IMR-90 (cell line): ENCODE data around the gene ST6GAL2. TPM values are rescaled to one million over a fixed set of nuclear protein-coding genes. Genes with fewer than 3 reads are reported as not detected.

Experiments used
- ATAC-seq: fragments of 200-7000 bp; cut with Tn5 transposase; 2 replicates; pipeline ENCODE4 v1.9.1; 2020; ENCODE audit warnings: low read depth, mild to moderate bottlenecking, moderate library complexity
- BruUV-seq: library from RNA; stranded (reverse); fragments of 400-500 nt; replicated peaks from 2 replicates; lab custom pipeline; 2021; lab: Mats Ljungman, UMichigan
- CTCF ChIA-PET: fragments of 300-600 bp; formaldehyde crosslinking; extraction: SDS; loops from one replicate; lab custom pipeline; 2021; ENCODE audit warnings: antibody characterized with exemption; lab: Yijun Ruan, JAX
- POLR2A ChIA-PET: fragments of 300-600 bp; sonication (Branson Sonifier 250); formaldehyde crosslinking; loops from one replicate; lab custom pipeline; 2022; ENCODE audit warnings: antibody characterized with exemption; ENCODE audit not compliant: unreplicated experiment; lab: Charles Lee
- DNase-seq: peaks from one replicate; pipeline ENCODE4 v3.0.0; 2013
- H2AFZ ChIP-seq: replicated peaks from 2 replicates; pipeline ENCODE3; 2013; ENCODE audit warnings: low read length, mild to moderate bottlenecking; ENCODE audit not compliant: poor library complexity
- H2AK5ac ChIP-seq: 2 replicates; pipeline ENCODE4 v1.6.1; 2013; ENCODE audit warnings: low read depth, low read length, inconsistent platforms
- H2AK9ac ChIP-seq: replicated peaks from 2 replicates; pipeline ENCODE3; 2013; ENCODE audit warnings: mild to moderate bottlenecking, low read depth, low read length, moderate library complexity; ENCODE audit not compliant: poor library complexity
- H2BK120ac ChIP-seq: 2 replicates; pipeline ENCODE4 v1.6.1; 2013; ENCODE audit warnings: low read depth, low read length, inconsistent platforms
- H2BK15ac ChIP-seq: 3 replicates; pipeline ENCODE4 v1.6.1; 2013; ENCODE audit warnings: low read depth, low read length, inconsistent platforms
- H2BK20ac ChIP-seq: 2 replicates; pipeline ENCODE4 v1.6.1; 2013; ENCODE audit warnings: low read depth, mild to moderate bottlenecking, inconsistent platforms, low read length, moderate library complexity
- H2BK5ac ChIP-seq: 2 replicates; pipeline ENCODE4 v1.6.1; 2013; ENCODE audit warnings: mild to moderate bottlenecking, low read depth, low read length, inconsistent platforms; ENCODE audit not compliant: poor library complexity, severe bottlenecking
- H3K14ac ChIP-seq: replicated peaks from 2 replicates; pipeline ENCODE4 v1.6.1; 2013; ENCODE audit warnings: low read depth, low read length, inconsistent platforms
- H3K18ac ChIP-seq: 2 replicates; pipeline ENCODE4 v1.6.1; 2013; ENCODE audit warnings: low read depth, low read length, control low read depth
- H3K23ac ChIP-seq: 2 replicates; pipeline ENCODE4 v1.6.1; 2013; ENCODE audit warnings: low read depth, low read length, inconsistent platforms
- H3K27ac ChIP-seq: 2 replicates; pipeline ENCODE4 v1.5.1; 2013; ENCODE audit warnings: mild to moderate bottlenecking, control low read depth, low read length; ENCODE audit not compliant: insufficient read depth
- H3K27me3 ChIP-seq: 2 replicates; pipeline ENCODE4 v1.6.1; 2013; ENCODE audit warnings: low read length; ENCODE audit not compliant: control insufficient read depth, insufficient read depth
- H3K36me3 ChIP-seq: 2 replicates; pipeline ENCODE4 v1.6.1; 2013; ENCODE audit warnings: low read length, mixed read lengths; ENCODE audit not compliant: control insufficient read depth, insufficient read depth
- H3K4ac ChIP-seq: 2 replicates; pipeline ENCODE4 v1.6.1; 2013; ENCODE audit warnings: low read depth, low read length, inconsistent platforms
- H3K4me1 ChIP-seq: 2 replicates; pipeline ENCODE4 v1.6.1; 2013; ENCODE audit warnings: low read length, mixed read lengths; ENCODE audit not compliant: control insufficient read depth, insufficient read depth
- H3K4me2 ChIP-seq: 2 replicates; pipeline ENCODE4 v1.6.1; 2013; ENCODE audit warnings: low read depth, mild to moderate bottlenecking, control low read depth, low read length, moderate library complexity
- H3K4me3 ChIP-seq: 2 replicates; pipeline ENCODE4 v1.5.1; 2013; ENCODE audit warnings: low read depth, mild to moderate bottlenecking, control low read depth, low read length, moderate library complexity; ENCODE audit not compliant: insufficient read depth
- H3K56ac ChIP-seq: 2 replicates; pipeline ENCODE4 v1.6.1; 2013; ENCODE audit warnings: low read length, inconsistent platforms; ENCODE audit not compliant: insufficient read depth; ENCODE audit errors: extremely low read depth
- H3K79me1 ChIP-seq, 2 experiments: 2 replicates each; pipeline ENCODE4 v1.6.1; 2013; ENCODE audit warnings: low read length in 2 of 2, inconsistent platforms in 1 of 2, low read depth in 1 of 2
- H3K9ac ChIP-seq: 2 replicates; pipeline ENCODE4 v1.6.1; 2013; ENCODE audit warnings: low read depth, low read length, control low read depth
- H3K9me1 ChIP-seq: 2 replicates; pipeline ENCODE4 v1.6.1; 2013; ENCODE audit warnings: low read length, inconsistent platforms; ENCODE audit not compliant: insufficient read depth
- H3K9me3 ChIP-seq: 2 replicates; pipeline ENCODE4 v1.6.1; 2013; ENCODE audit warnings: low read length; ENCODE audit not compliant: control insufficient read depth, insufficient read depth
- H4K20me1 ChIP-seq: 2 replicates; pipeline ENCODE4 v1.6.1; 2013; ENCODE audit warnings: low read length, inconsistent platforms; ENCODE audit not compliant: insufficient read depth
- H4K5ac ChIP-seq: 2 replicates; pipeline ENCODE4 v1.6.1; 2013; ENCODE audit warnings: mild to moderate bottlenecking, low read depth, low read length, control low read depth
- H4K8ac ChIP-seq, 2 experiments: 2 replicates each; pipeline ENCODE4 v1.6.1; 2013; ENCODE audit warnings: low read depth in 2 of 2, low read length in 2 of 2, control low read depth in 1 of 2, inconsistent platforms in 1 of 2
- H4K91ac ChIP-seq: 2 replicates; pipeline ENCODE4 v1.6.1; 2013; ENCODE audit warnings: low read depth, low read length, inconsistent platforms; ENCODE audit not compliant: insufficient read depth
- BHLHE40 ChIP-seq: fragments of 150-350 bp; IDR thresholded peaks from 2 replicates; pipeline ENCODE4 v1.6.1; 2016; ENCODE audit warnings: mild to moderate bottlenecking, low read depth, low read length
- CEBPB ChIP-seq: IDR thresholded peaks from 2 replicates; pipeline ENCODE4 v1.6.1; 2012; ENCODE audit warnings: low read depth, low read length, improper control_type of control experiment
- CHD1 ChIP-seq: IDR thresholded peaks from 2 replicates; pipeline ENCODE4 v1.6.1; 2012; ENCODE audit warnings: low read depth, low read length, improper control_type of control experiment
- ELK1 ChIP-seq: fragments of 150-350 bp; IDR thresholded peaks from 2 replicates; pipeline ENCODE4 v1.6.1; 2016; ENCODE audit warnings: low read depth, mild to moderate bottlenecking, low read length, moderate library complexity, borderline replicate concordance
- FOS ChIP-seq: fragments of 150-350 bp; IDR thresholded peaks from 2 replicates; pipeline ENCODE4 v1.6.1; 2016; ENCODE audit warnings: low read depth, low read length
- MAFK ChIP-seq: IDR thresholded peaks from 2 replicates; pipeline ENCODE4 v1.6.1; 2012; ENCODE audit warnings: low read depth, low read length, improper control_type of control experiment
- MXI1 ChIP-seq: IDR thresholded peaks from 2 replicates; pipeline ENCODE4 v1.6.1; 2012; ENCODE audit warnings: low read depth, mild to moderate bottlenecking, low read length, moderate library complexity, borderline replicate concordance
- NFE2L2 ChIP-seq: fragments of 150-350 bp; IDR thresholded peaks from 2 replicates; pipeline ENCODE4 v1.6.1; 2016; ENCODE audit warnings: low read depth, mild to moderate bottlenecking, low read length
- POLR2A ChIP-seq: IDR thresholded peaks from 2 replicates; pipeline ENCODE4 v1.6.1; 2012; ENCODE audit warnings: mild to moderate bottlenecking, low read depth, low read length
- RAD21 ChIP-seq: IDR thresholded peaks from 2 replicates; pipeline ENCODE4 v1.6.1; 2012; ENCODE audit warnings: low read length, improper control_type of control experiment
- RCOR1 ChIP-seq: IDR thresholded peaks from 2 replicates; pipeline ENCODE4 v1.6.1; 2012; ENCODE audit warnings: mild to moderate bottlenecking, low read length, improper control_type of control experiment; ENCODE audit not compliant: insufficient replicate concordance
- RFX5 ChIP-seq: IDR thresholded peaks from 2 replicates; pipeline ENCODE4 v1.8.0; 2012; ENCODE audit warnings: low read depth, mild to moderate bottlenecking, low read length, moderate library complexity
- USF2 ChIP-seq: fragments of 150-350 bp; IDR thresholded peaks from 2 replicates; pipeline ENCODE4 v1.6.1; 2017; ENCODE audit warnings: mild to moderate bottlenecking, antibody characterized with exemption, low read length, low read depth
- WGBS, 2 experiments: methylation state at CpG; one replicate each; pipeline versions ENCODE4 v1.1.5 to v1.1.7; 2013; ENCODE audit warnings: missing lambda C conversion rate in 2 of 2; ENCODE audit not compliant: insufficient read length in 1 of 2; ENCODE audit errors: extremely low coverage in 2 of 2; 5-methylcytosine and 5-hydroxymethylcytosine counted together
- dilution Hi-C: fragments of 300-500 bp; cut with HindIII; formaldehyde crosslinking; loops from one replicate; pipeline ENCODE4 v1.14.3; 2018; ENCODE audit warnings: low sequenced_read_pairs; ENCODE audit not compliant: unreplicated experiment
- in situ Hi-C: fragments of 300-500 bp; cut with MboI; formaldehyde crosslinking; loops from 3 replicates; pipeline ENCODE4 v1.14.3; 2019; ENCODE audit warnings: low sequenced_read_pairs, inconsistent platforms, mixed read lengths
- intact Hi-C: fragments of 100-400 bp; cut with micrococcal nuclease; formaldehyde crosslinking; loops from 2 replicates; pipeline ENCODE4 v1.10.0; 2022
- polyA plus RNA-seq, 3 experiments: library from polyadenylated mRNA; depleted of rRNA; stranded (reverse); fragments of >200 nt; gene quantifications; 2 replicates each; pipeline ENCODE4 v1.2.3, GENCODE V29; 2012; ENCODE audit warnings: low replicate concordance in 1 of 3
- total RNA-seq: library from RNA; depleted of rRNA; stranded (reverse); fragments of >200 nt; gene quantifications from 2 replicates; pipeline ENCODE4 v1.2.3, GENCODE V29; 2012

ST6GAL2 gene
- total and polyA plus RNA-seq, 2 of the 4 experiments (the other 2 are of a cell fraction) = not detected

GRCh38 chr2:106792671-106793070, 93.3 kb downstream of the ST6GAL2 start:
- Histone ChIP-seq H3K14ac (no peak overlapping the region), H4K5ac (no peak overlapping the region), H4K8ac (no peak overlapping the region), H2BK120ac (no peak overlapping the region), H3K27ac (no peak overlapping the region), H3K9me1 (no peaks in the 10 kb centered on the region), H2BK15ac (no peak overlapping the region), H2AK5ac (no peak overlapping the region), H3K56ac (no peak overlapping the region), H3K79me1 (no peaks in the 10 kb centered on the region), H3K4ac (no peak overlapping the region), H4K20me1 (no peaks in the 10 kb centered on the region), H3K9ac (no peak overlapping the region), H2AK9ac (no peak overlapping the region), H3K36me3 (no peaks in the 10 kb centered on the region), H3K23ac (no peak overlapping the region), H3K4me2 (no peak overlapping the region), H4K91ac (no peak overlapping the region), H3K9me3 (peaks cover 17% of the 10 kb centered on the region), H2BK5ac (no peak overlapping the region), H3K27me3 (no peaks in the 10 kb centered on the region), H3K4me3 (no peak overlapping the region), H3K4me1 (no peaks in the 10 kb centered on the region), H2BK20ac (no peak overlapping the region), H2AFZ (no peak overlapping the region), H3K18ac (no peak overlapping the region)
- dilution Hi-C loops = no loop called here
- POLR2A ChIA-PET = no interaction called here
- no TSS peak for BruUV-seq
- DNase-seq (no peak), ATAC-seq (no peak)
- intact Hi-C loops = no loop called here
- CTCF ChIA-PET = no interaction called here
- in situ Hi-C loops = no loop called here
- TF ChIP-seq CHD1 (no peak), NFE2L2 (no peak), BHLHE40 (no peak), CEBPB (no peak), FOS (no peak), ELK1 (no peak), RFX5 (no peak), POLR2A (no peak), MAFK (no peak), RCOR1 (no peak), USF2 (no peak), RAD21 (no peak), MXI1 (no peak)
- WGBS, 2 experiments = no CpG with 5 or more reads among the region's 2 CpGs
